ENCODE measurements around the gene NEMP1. TPM values are rescaled to one million over a fixed set of nuclear protein-coding genes. Genes with fewer than 3 reads are reported as not detected.
A peak's percentile ranks its signal among the peaks of the same experiment; 100 is the strongest.

NEMP1 gene
- total and polyA plus RNA-seq, 2 of the 13 experiments (the other 11 are each of a cell fraction or from before 2014, with no cell fraction given): 11.4 to 12.9 TPM

DNA sequence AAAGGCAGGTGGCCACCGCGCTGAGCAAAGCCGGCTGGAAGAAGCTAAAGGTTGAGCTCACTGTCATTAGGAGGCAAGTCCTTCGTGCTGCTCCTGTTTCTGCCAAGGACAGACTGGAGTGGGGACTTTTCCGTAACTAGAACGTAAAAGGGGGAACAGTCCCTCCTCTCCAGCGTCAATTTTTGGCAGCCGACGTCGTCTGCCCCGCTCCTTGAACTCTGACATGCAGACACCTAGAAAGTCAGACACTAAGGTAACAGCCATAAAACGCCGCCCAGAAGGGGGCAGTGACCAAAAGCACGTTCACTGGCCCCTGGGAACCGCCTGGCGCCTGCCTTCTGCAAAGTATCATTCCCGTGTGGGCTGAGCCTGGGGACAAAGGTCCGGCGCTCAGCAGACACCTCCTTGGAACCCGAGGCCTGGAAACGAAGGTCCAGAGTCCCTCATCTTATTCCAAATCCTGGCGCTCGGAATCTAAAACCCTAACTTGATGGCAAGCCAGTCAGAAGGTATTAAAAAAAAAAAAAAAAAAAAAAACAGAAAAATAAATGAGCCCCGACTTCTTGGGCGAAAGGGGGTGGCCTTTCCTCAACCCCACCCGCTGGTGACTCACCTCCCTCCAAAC lies 48.6 kb upstream of the NEMP1 start (continued):
- TF ChIP-seq SKIL (CRISPR knock-in tag; IDR thresholded peaks at IDR 0.05; ENCODE audit: borderline replicate concordance) (peak; percentile 31; the same call in 1 of the 2 replicates), LBX2 (CRISPR knock-in tag; IDR thresholded peaks at IDR 0.05; ENCODE audit: borderline replicate concordance) (no peak), IKZF4 (CRISPR knock-in tag; IDR thresholded peaks at IDR 0.05; ENCODE audit: borderline replicate concordance, low read depth, not compliant biosample characterization) (no peak), MEF2D (CRISPR knock-in tag; IDR thresholded peaks at IDR 0.05) (no peak; the same call in 1 of the 2 replicates), SIN3B (IDR thresholded peaks at IDR 0.05; ENCODE audit: low read length) (no peak), ZNF30 (CRISPR knock-in tag; IDR thresholded peaks at IDR 0.05) (no peak), EHMT2 (IDR thresholded peaks at IDR 0.05; ENCODE audit: borderline replicate concordance, low read depth, low read length) (no peak), XRCC5 (optimal IDR thresholded peaks at IDR 0.05; ENCODE audit: low read length) (peak; percentile 74), SNAI1 (CRISPR knock-in tag; IDR thresholded peaks at IDR 0.05; ENCODE audit: borderline replicate concordance) (no peak), SP2 (CRISPR knock-in tag; IDR thresholded peaks at IDR 0.05) (no peak), ZNF317 (CRISPR knock-in tag; IDR thresholded peaks at IDR 0.05) (no peak; the same call in 1 of the 2 replicates), NFE2L1 (CRISPR knock-in tag; IDR thresholded peaks at IDR 0.05; ENCODE audit: borderline replicate concordance) (no peak), MEIS1 (CRISPR knock-in tag; IDR thresholded peaks at IDR 0.05; ENCODE audit: borderline replicate concordance) (no peak), ZNF142 (CRISPR knock-in tag; IDR thresholded peaks at IDR 0.05) (no peak), ZNF350 (CRISPR knock-in tag; IDR thresholded peaks at IDR 0.05; ENCODE audit: borderline replicate concordance, low read depth) (no peak), ZIK1 (CRISPR knock-in tag; IDR thresholded peaks at IDR 0.05; ENCODE audit: borderline replicate concordance, low read depth) (0 out of 2 replicates have a peak, but pooled peaks have one; percentile 17)
- TF ChIP-seq, protein P1, sequence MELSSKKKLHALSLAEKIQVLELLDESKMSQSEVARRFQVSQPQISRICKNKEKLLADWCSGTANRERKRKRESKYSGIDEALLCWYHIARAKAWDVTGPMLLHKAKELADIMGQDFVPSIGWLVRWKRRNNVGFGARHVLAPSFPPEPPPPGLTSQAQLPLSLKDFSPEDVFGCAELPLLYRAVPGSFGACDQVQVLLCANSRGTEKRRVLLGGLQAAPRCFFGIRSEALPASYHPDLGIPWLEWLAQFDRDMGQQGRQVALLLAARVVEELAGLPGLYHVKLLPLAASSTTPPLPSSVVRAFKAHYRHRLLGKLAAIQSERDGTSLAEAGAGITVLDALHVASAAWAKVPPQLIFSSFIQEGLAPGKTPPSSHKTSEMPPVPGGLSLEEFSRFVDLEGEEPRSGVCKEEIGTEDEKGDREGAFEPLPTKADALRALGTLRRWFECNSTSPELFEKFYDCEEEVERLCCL (CRISPR knock-in tag; IDR thresholded peaks at IDR 0.05; ENCODE audit: borderline replicate concordance): no peak
- TF ChIP-seq, protein P2, sequence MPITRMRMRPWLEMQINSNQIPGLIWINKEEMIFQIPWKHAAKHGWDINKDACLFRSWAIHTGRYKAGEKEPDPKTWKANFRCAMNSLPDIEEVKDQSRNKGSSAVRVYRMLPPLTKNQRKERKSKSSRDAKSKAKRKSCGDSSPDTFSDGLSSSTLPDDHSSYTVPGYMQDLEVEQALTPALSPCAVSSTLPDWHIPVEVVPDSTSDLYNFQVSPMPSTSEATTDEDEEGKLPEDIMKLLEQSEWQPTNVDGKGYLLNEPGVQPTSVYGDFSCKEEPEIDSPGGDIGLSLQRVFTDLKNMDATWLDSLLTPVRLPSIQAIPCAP (CRISPR knock-in tag; IDR thresholded peaks at IDR 0.05; ENCODE audit: low read depth): no peak

All from HepG2 (cell line).